IMR-90 (cell line): Measurements from ENCODE around the gene MED12L.
"Not testable (repeated sequence)": the region's sequence is repeated elsewhere in the genome, so short reads cannot be mapped to it uniquely, and the experiment has no call there.

ENCODE experiments used
- BHLHE40 ChIP-seq: fragments of 150-350 bp; IDR thresholded peaks from 2 replicates; pipeline ENCODE4 v1.6.1; 2016; ENCODE audit warnings: mild to moderate bottlenecking, low read depth, low read length
- CEBPB ChIP-seq: IDR thresholded peaks from 2 replicates; pipeline ENCODE4 v1.6.1; 2012; ENCODE audit warnings: low read depth, low read length, improper control_type of control experiment
- CHD1 ChIP-seq: IDR thresholded peaks from 2 replicates; pipeline ENCODE4 v1.6.1; 2012; ENCODE audit warnings: low read depth, low read length, improper control_type of control experiment
- MAFK ChIP-seq: IDR thresholded peaks from 2 replicates; pipeline ENCODE4 v1.6.1; 2012; ENCODE audit warnings: low read depth, low read length, improper control_type of control experiment
- MXI1 ChIP-seq: IDR thresholded peaks from 2 replicates; pipeline ENCODE4 v1.6.1; 2012; ENCODE audit warnings: low read depth, mild to moderate bottlenecking, low read length, moderate library complexity, borderline replicate concordance
- POLR2A ChIP-seq: IDR thresholded peaks from 2 replicates; pipeline ENCODE4 v1.6.1; 2012; ENCODE audit warnings: mild to moderate bottlenecking, low read depth, low read length
- RAD21 ChIP-seq: IDR thresholded peaks from 2 replicates; pipeline ENCODE4 v1.6.1; 2012; ENCODE audit warnings: low read length, improper control_type of control experiment
- RCOR1 ChIP-seq: IDR thresholded peaks from 2 replicates; pipeline ENCODE4 v1.6.1; 2012; ENCODE audit warnings: mild to moderate bottlenecking, low read length, improper control_type of control experiment; ENCODE audit not compliant: insufficient replicate concordance
- SMC3 ChIP-seq: fragments of 150-350 bp; IDR thresholded peaks from 2 replicates; pipeline ENCODE4 v1.6.1; 2016; ENCODE audit warnings: low read depth, mild to moderate bottlenecking, antibody characterized with exemption, low read length, moderate library complexity
- TF ChIP-seq, protein P1 (sequence below): conservative IDR thresholded peaks from 2 replicates; pipeline ENCODE4 v1.5.1; 2012; ENCODE audit warnings: mild to moderate bottlenecking, low read depth, low read length, improper control_type of control experiment
- TF ChIP-seq, protein P2 (sequence below): fragments of 150-350 bp; IDR thresholded peaks from 2 replicates; pipeline ENCODE4 v1.6.1; 2017; ENCODE audit warnings: mild to moderate bottlenecking, antibody characterized with exemption, low read length, low read depth
- TF ChIP-seq, protein P3 (sequence below): fragments of 150-350 bp; IDR thresholded peaks from 2 replicates; pipeline ENCODE4 v1.6.1; 2016; ENCODE audit warnings: low read depth, mild to moderate bottlenecking, low read length, moderate library complexity, borderline replicate concordance

DNA sequence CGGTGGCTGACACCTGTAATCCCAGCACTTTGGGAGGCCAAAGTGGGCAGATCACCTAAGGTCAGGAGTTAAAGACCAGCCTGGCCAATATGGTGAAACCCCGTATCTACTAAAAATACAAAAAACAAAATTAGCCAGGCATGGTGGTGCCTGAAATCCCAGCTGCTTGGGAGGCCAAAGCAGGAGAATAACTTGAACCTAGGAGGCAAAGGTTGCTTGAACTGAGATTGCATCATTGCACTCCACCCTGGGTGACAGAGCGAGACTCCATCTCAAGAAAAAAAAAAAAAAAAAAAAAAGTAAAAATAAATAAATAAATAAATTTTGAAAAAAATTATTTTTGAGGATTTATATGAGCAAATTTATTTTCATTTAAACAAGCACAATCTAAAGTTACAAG, 306.7 kb downstream of the MED12L start:
- TF ChIP-seq MAFK, CEBPB, BHLHE40, MXI1, POLR2A, RAD21, CHD1, RCOR1, SMC3: not testable (repeated sequence)
- TF ChIP-seq, protein P1, sequence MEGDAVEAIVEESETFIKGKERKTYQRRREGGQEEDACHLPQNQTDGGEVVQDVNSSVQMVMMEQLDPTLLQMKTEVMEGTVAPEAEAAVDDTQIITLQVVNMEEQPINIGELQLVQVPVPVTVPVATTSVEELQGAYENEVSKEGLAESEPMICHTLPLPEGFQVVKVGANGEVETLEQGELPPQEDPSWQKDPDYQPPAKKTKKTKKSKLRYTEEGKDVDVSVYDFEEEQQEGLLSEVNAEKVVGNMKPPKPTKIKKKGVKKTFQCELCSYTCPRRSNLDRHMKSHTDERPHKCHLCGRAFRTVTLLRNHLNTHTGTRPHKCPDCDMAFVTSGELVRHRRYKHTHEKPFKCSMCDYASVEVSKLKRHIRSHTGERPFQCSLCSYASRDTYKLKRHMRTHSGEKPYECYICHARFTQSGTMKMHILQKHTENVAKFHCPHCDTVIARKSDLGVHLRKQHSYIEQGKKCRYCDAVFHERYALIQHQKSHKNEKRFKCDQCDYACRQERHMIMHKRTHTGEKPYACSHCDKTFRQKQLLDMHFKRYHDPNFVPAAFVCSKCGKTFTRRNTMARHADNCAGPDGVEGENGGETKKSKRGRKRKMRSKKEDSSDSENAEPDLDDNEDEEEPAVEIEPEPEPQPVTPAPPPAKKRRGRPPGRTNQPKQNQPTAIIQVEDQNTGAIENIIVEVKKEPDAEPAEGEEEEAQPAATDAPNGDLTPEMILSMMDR: not testable (repeated sequence)
- TF ChIP-seq, protein P2, sequence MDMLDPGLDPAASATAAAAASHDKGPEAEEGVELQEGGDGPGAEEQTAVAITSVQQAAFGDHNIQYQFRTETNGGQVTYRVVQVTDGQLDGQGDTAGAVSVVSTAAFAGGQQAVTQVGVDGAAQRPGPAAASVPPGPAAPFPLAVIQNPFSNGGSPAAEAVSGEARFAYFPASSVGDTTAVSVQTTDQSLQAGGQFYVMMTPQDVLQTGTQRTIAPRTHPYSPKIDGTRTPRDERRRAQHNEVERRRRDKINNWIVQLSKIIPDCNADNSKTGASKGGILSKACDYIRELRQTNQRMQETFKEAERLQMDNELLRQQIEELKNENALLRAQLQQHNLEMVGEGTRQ: not testable (repeated sequence)
- TF ChIP-seq, protein P3, sequence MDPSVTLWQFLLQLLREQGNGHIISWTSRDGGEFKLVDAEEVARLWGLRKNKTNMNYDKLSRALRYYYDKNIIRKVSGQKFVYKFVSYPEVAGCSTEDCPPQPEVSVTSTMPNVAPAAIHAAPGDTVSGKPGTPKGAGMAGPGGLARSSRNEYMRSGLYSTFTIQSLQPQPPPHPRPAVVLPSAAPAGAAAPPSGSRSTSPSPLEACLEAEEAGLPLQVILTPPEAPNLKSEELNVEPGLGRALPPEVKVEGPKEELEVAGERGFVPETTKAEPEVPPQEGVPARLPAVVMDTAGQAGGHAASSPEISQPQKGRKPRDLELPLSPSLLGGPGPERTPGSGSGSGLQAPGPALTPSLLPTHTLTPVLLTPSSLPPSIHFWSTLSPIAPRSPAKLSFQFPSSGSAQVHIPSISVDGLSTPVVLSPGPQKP: not testable (repeated sequence)
